T-helper 22 cell (primary cell): ENCODE results near the gene CRYBB2.
"Not testable (repeated sequence)": the region's sequence is repeated elsewhere in the genome, so short reads cannot be mapped to it uniquely, and the experiment has no call there.

ENCODE experiments used
- DNase-seq: peaks from one replicate; pipeline ENCODE4 v3.0.0-alpha.2; 2020; ENCODE audit warnings: low read depth

CRYBB2 gene

DNA sequence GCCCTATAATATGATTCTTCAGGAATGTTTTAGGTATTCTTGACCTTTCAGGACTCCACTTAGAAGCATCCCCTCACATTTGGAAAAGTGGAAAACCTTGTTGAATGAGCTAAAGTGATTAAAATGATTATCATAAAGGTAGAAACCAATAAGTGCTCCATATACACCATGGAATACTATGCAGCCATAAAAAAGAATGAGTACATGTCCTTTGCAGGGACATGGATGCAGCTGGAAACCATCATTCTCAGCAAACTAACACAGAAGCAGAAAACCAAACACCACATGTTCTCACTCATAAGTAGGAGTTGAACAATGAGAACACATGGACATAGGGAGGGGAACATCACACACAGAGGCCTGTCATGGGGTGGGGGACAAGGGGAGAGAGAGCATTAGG, 14.3 kb downstream of the CRYBB2 start:
- DNase-seq = not testable (repeated sequence)

DNA sequence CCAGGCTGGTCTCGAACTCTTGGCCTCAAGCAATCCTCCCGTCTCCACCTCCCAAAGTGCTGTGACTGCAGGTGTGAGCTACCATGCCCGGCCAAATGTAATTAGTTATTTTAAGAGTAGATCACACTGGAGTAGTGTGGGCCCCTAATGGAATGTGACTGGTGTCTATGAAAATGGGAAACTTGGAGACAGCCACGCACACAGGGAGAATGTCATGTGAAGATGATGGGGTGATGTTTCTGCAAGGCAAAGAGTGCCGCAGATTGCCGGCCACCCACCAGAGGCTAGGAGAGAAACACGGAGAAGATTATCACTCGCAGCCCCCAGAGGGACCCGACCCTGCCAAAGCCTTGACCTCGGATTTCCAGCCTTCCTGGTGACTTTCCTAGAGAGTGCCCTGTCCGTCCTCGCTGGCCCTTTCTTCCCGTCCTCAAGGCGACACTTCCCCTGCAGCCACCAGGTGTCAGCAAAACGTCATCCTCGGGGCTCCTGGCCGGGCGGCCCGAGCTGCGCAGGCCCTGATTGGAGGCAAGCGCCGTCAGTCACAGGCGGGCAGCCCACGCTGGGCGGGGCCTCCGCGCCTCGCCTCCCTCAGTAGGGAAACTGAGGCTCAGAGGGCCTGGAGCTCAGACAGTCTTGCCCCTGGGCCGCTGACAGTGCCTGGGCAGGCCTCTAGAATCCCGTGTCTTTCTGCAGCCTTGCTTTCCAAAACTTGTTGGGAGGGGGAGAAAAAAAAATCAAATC, 16.3 kb downstream of the CRYBB2 start:
- no peak for DNase-seq

DNA sequence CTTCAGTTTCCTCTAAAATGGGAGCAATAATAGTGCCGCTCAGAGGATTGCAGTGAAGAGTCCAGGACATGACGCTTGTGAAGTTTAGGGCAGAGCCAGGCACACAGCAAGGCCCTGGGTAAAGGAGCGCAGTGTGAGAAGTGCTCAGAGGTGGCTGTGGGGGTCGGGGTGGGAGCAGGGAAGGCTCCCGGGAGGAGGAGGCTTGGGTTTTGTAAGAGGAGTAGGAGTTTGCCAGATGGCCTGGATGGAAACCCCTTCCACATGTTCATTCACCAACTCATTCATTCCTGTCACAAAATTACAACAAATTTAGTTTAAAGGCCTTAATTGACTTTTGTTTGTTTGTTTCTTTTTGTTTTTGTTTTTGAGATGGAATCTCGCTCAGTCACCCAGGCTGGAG, 17.0 kb downstream of the CRYBB2 start:
- no peak for DNase-seq

DNA sequence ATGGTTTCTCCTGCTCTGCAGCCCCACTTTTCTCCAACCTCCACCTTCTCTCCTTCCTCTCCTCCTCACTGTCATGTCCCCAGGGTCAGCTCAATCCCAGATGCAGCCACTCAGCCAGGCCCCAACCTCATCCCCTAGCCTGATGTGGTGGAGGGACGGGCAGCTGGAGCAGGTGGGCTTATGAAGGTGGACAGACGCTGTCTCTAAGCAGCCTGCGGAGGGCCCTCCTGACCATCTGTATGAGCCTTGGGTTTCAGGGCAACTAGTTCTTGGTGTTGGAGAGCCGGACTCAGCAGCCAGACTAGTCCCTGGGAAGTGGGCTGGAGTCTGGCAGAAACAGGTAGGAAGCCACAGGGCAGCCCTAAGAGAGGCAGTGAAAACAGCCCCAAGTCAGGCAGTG, 18.1 kb downstream of the CRYBB2 start:
- no peak for DNase-seq

DNA sequence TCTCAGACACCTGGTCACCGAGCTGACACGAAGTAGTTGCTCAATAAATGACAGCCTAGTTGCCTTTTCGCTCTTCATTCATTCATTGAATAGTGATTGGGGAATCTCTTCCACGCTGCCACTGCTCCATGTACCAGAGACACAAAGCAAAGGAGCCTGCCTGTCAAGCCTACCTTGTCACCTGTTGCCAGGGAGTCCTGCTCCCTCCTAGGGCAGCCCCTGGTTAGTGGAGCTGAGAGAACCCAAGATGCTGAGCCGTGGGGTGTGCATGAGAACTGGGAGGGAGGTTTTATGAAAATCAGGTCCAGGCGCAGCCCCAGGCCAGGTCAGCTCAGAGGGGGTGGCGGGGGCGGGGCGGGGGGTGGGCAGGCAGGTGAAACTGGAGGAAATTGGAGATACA, 18.6 kb downstream of the CRYBB2 start:
- not testable (repeated sequence) for DNase-seq

DNA sequence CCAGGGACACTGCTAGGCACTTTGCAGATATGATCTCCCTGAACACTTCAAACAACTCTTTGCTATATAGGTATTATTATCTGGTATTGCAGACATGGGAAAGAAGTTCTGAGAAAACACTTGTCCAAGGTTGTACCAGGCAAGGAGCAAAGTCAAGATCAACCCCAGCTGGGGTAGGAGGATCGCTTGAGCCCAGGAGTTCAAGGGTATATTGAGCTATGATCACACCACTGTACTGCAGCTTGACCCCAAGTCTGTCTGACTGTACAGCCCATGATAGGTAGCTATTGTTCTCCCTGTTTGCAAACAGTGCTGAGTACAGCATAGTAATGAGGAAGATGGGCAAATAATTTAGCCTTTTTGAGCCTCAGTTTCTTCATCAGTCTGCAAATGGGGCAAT, 35.7 kb downstream of the CRYBB2 start:
- not testable (repeated sequence) for DNase-seq

DNA sequence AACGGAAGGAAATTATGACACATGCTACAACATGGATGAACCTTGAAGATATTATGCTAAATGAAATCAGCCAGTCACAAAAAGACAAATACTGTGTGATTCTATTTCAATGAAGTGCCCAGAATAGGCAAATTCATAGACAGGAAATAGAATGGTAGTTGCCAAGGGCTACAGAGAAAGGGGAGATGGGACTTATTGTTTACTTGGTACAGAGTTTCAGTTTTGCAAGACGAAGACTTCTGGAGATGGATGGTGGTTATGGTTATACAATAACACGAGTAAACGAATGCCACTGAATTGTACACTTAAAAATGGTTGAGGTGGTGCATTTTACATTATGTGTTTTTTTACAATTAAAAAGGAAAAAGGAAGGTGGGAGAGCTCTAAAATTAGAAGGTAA, 48.1 kb downstream of the CRYBB2 start:
- DNase-seq = not testable (repeated sequence)

DNA sequence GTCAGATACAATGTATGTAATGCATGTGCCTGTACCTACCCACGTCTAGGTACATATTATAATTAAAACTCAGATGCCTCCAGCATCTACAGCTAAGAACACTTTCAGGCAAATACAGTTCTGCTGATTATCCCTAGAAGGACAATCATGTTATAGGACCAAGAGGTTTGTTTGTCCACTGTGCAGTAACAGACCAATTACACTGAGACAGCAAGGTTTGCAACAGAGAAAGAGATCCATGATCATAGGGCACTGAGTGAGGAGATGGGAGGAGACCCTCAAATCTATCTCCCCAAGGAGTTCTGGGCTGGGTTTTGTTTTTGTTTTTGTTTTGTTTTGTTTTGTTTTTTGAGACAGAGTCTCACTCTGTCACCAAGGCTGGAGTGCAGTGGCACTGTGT, 49.5 kb downstream of the CRYBB2 start:
- not testable (repeated sequence) for DNase-seq

DNA sequence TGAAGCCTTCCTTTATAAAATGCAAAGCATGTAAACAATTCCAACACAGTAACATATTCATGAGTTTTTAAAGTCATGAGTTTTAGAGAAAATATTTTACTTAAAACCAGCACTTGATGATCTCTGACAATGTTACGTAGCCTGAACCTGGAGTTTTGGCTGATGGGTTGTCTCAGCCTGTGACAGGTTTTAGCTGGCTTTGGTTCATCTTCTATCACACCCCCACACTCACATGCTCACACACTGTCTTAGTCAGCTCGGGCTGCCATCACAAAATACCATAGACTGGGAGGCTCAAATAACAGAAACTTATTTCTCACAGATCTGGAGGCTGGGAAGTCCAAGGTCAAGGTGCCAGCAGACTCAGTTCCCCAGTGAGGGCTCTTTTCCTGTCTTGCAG, 50.6 kb downstream of the CRYBB2 start:
- not testable (repeated sequence) for DNase-seq

DNA sequence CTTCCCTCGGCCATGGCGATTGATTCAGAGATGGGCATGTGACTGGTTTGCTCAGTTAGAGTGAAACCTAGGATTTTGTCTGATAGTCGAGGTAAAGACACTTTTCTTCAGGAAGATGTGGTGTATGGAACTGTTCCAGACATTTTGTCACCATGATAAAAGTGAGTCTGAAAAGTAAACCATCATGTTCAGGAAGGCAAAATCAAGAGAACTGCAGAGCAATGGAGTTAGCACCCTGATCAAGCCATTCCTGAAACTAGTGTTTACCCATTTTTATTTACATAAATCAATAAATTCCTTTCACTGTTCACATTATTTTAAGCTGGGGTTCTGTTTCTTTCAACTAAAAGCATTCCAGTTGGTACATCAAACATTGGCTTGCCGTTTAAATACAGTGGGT, 53.8 kb downstream of the CRYBB2 start:
- not testable (repeated sequence) for DNase-seq

DNA sequence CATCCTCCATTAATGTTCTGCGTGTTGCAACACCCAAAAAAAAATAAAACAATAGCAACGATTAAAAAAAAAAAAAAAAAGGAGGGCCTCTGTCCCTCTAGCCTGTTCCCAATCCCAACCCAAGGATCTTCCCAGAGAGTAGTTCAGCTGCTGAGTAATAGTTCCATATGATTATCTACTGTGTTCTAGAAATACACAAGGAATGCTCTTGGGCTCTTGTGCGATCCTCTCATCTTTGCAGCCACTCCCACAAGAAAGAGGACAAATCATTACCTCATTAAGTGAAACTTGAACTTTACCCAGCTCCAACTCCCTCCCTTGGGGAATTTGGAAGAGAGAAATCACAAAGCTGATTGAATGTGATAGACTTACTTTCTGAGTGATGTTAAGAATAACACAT, 54.5 kb downstream of the CRYBB2 start:
- not testable (repeated sequence) for DNase-seq

DNA sequence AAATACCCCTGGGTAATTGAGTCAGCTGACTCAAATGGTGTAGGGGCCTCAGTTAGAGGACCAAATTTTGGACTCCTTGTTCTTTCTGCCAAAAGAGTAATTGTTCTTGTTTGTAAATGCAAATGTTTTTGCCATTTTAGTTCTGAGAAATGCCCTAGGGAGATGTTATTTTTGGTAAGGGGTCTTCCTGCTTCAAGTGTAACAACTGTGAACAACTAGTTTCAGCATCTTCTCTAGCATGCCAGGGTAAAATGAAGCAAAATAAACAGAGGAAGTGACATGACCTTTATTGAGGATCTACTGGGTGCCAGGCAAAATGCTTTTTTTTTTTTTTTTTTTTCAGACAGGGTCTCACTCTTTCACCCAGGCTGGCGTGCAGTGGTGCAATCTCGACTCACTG, 60.7 kb downstream of the CRYBB2 start:
- not testable (repeated sequence) for DNase-seq
